IMR-90 (cell line): Measurements from ENCODE around the gene KIF5C.

ENCODE experiments used
- BHLHE40 ChIP-seq: fragments of 150-350 bp; IDR thresholded peaks from 2 replicates; pipeline ENCODE4 v1.6.1; 2016; ENCODE audit warnings: mild to moderate bottlenecking, low read depth, low read length
- CEBPB ChIP-seq: IDR thresholded peaks from 2 replicates; pipeline ENCODE4 v1.6.1; 2012; ENCODE audit warnings: low read depth, low read length, improper control_type of control experiment
- CHD1 ChIP-seq: IDR thresholded peaks from 2 replicates; pipeline ENCODE4 v1.6.1; 2012; ENCODE audit warnings: low read depth, low read length, improper control_type of control experiment
- FOS ChIP-seq: fragments of 150-350 bp; IDR thresholded peaks from 2 replicates; pipeline ENCODE4 v1.6.1; 2016; ENCODE audit warnings: low read depth, low read length
- MAFK ChIP-seq: IDR thresholded peaks from 2 replicates; pipeline ENCODE4 v1.6.1; 2012; ENCODE audit warnings: low read depth, low read length, improper control_type of control experiment
- MXI1 ChIP-seq: IDR thresholded peaks from 2 replicates; pipeline ENCODE4 v1.6.1; 2012; ENCODE audit warnings: low read depth, mild to moderate bottlenecking, low read length, moderate library complexity, borderline replicate concordance
- NFE2L2 ChIP-seq: fragments of 150-350 bp; IDR thresholded peaks from 2 replicates; pipeline ENCODE4 v1.6.1; 2016; ENCODE audit warnings: low read depth, mild to moderate bottlenecking, low read length
- POLR2A ChIP-seq: IDR thresholded peaks from 2 replicates; pipeline ENCODE4 v1.6.1; 2012; ENCODE audit warnings: mild to moderate bottlenecking, low read depth, low read length
- RAD21 ChIP-seq: IDR thresholded peaks from 2 replicates; pipeline ENCODE4 v1.6.1; 2012; ENCODE audit warnings: low read length, improper control_type of control experiment
- RCOR1 ChIP-seq: IDR thresholded peaks from 2 replicates; pipeline ENCODE4 v1.6.1; 2012; ENCODE audit warnings: mild to moderate bottlenecking, low read length, improper control_type of control experiment; ENCODE audit not compliant: insufficient replicate concordance
- RFX5 ChIP-seq: IDR thresholded peaks from 2 replicates; pipeline ENCODE4 v1.8.0; 2012; ENCODE audit warnings: low read depth, mild to moderate bottlenecking, low read length, moderate library complexity
- SMC3 ChIP-seq: fragments of 150-350 bp; IDR thresholded peaks from 2 replicates; pipeline ENCODE4 v1.6.1; 2016; ENCODE audit warnings: low read depth, mild to moderate bottlenecking, antibody characterized with exemption, low read length, moderate library complexity
- USF2 ChIP-seq: fragments of 150-350 bp; IDR thresholded peaks from 2 replicates; pipeline ENCODE4 v1.6.1; 2017; ENCODE audit warnings: mild to moderate bottlenecking, antibody characterized with exemption, low read length, low read depth
- TF ChIP-seq, protein P1 (sequence below): conservative IDR thresholded peaks from 2 replicates; pipeline ENCODE4 v1.5.1; 2012; ENCODE audit warnings: mild to moderate bottlenecking, low read depth, low read length, improper control_type of control experiment

DNA sequence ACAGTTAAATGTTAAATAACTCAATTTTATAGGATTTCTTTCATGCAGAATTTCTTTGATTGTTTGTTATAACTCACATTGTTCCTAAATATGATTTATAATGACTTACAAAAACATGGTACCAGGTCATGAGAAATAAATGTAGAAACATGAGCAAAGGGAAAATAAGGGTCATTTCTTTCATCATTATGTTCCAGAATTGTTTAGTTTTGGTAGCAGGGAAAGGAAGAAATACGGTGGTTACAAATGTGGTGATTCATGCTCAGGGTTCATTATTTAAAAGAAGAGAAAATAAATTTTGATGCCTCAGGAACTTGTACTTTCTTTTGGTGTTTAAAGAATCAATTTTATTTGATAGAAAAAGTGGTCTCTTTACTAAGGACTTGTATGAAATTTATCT lies 167.9 kb downstream of the KIF5C start:
- TF ChIP-seq RAD21 (no peak), POLR2A (no peak), USF2 (no peak), BHLHE40 (no peak), CEBPB (no peak), CHD1 (no peak), MAFK (no peak), FOS (no peak), NFE2L2 (no peak), MXI1 (no peak), RFX5 (no peak), SMC3 (no peak), RCOR1 (no peak)
- TF ChIP-seq, protein P1, sequence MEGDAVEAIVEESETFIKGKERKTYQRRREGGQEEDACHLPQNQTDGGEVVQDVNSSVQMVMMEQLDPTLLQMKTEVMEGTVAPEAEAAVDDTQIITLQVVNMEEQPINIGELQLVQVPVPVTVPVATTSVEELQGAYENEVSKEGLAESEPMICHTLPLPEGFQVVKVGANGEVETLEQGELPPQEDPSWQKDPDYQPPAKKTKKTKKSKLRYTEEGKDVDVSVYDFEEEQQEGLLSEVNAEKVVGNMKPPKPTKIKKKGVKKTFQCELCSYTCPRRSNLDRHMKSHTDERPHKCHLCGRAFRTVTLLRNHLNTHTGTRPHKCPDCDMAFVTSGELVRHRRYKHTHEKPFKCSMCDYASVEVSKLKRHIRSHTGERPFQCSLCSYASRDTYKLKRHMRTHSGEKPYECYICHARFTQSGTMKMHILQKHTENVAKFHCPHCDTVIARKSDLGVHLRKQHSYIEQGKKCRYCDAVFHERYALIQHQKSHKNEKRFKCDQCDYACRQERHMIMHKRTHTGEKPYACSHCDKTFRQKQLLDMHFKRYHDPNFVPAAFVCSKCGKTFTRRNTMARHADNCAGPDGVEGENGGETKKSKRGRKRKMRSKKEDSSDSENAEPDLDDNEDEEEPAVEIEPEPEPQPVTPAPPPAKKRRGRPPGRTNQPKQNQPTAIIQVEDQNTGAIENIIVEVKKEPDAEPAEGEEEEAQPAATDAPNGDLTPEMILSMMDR: no peak
